OCI-M2 (cell line): ENCODE data around the gene PLCB1.
"Not testable (repeated sequence)": the region's sequence is repeated elsewhere in the genome, so short reads cannot be mapped to it uniquely, and the experiment has no call there.

Source experiments
- DNase-seq: peaks from one replicate; lab custom pipeline; 2025; ENCODE audit not compliant: unreplicated experiment; lab: John Stamatoyannopoulos, UW

PLCB1 gene

GRCh38 chr20:8363970-8364733, 232.1 kb downstream of the PLCB1 start:
- DNase-seq = no peak

GRCh38 chr20:8364734-8365078, 232.6 kb downstream of the PLCB1 start:
- no peak for DNase-seq

GRCh38 chr20:8365634-8366033, 233.6 kb downstream of the PLCB1 start:
- no peak for DNase-seq

- DNase-seq = no peak
Observed at GRCh38 chr20:8366303-8366923, 234.3 kb downstream of the PLCB1 start.

- no peak for DNase-seq
Observed at GRCh38 chr20:8367689-8368088, 235.6 kb downstream of the PLCB1 start.

- DNase-seq = no peak
Observed at GRCh38 chr20:8368670-8369069, 236.6 kb downstream of the PLCB1 start.

- DNase-seq = no peak
Observed at GRCh38 chr20:8369311-8369710, 237.2 kb downstream of the PLCB1 start.

GRCh38 chr20:8370774-8371173, 238.7 kb downstream of the PLCB1 start:
- no peak for DNase-seq

- DNase-seq = no peak
Observed at GRCh38 chr20:8372824-8373380, 240.8 kb downstream of the PLCB1 start.

GRCh38 chr20:8373579-8373978, 241.5 kb downstream of the PLCB1 start:
- DNase-seq = no peak

- DNase-seq = no peak
Observed at GRCh38 chr20:8375898-8376297, 243.8 kb downstream of the PLCB1 start.

GRCh38 chr20:8376940-8377339, 244.9 kb downstream of the PLCB1 start:
- no peak for DNase-seq

GRCh38 chr20:8379125-8379524, 247.1 kb downstream of the PLCB1 start:
- not testable (repeated sequence) for DNase-seq

- no peak for DNase-seq
Observed at GRCh38 chr20:8385247-8385646, 253.2 kb downstream of the PLCB1 start.

GRCh38 chr20:8386991-8387390, 254.9 kb downstream of the PLCB1 start:
- DNase-seq = no peak

- no peak for DNase-seq
Observed at GRCh38 chr20:8388141-8388540, 256.1 kb downstream of the PLCB1 start.

- DNase-seq = no peak
Observed at GRCh38 chr20:8388707-8389106, 256.6 kb downstream of the PLCB1 start.

- DNase-seq = no peak
Observed at GRCh38 chr20:8389381-8390036, 257.4 kb downstream of the PLCB1 start.

- no peak for DNase-seq
Observed at GRCh38 chr20:8390037-8390433, 258.0 kb downstream of the PLCB1 start.

- no peak for DNase-seq
Observed at GRCh38 chr20:8390500-8390899, 258.4 kb downstream of the PLCB1 start.

GRCh38 chr20:8393381-8393780, 261.3 kb downstream of the PLCB1 start:
- DNase-seq = no peak
